Nephron progenitor cell (in vitro differentiated cells): ENCODE measurements around the gene MARS1.
A peak's percentile ranks its signal among the peaks of the same experiment; 100 is the strongest.

Experiments
- DNase-seq: peaks from one replicate; pipeline ENCODE4 v3.0.0; 2021
- H3K27ac Mint-ChIP-seq: 2 replicates; pipeline ENCODE4 v1.8.0; 2021; ENCODE audit warnings: mild to moderate bottlenecking, moderate library complexity, mixed read lengths
- H3K27me3 Mint-ChIP-seq: 2 replicates; pipeline ENCODE4 v1.8.0; 2021; ENCODE audit warnings: mild to moderate bottlenecking, low read depth, mixed read lengths; ENCODE audit not compliant: poor library complexity
- H3K36me3 Mint-ChIP-seq: 2 replicates; pipeline ENCODE4 v1.8.0; 2021; ENCODE audit warnings: low read depth, mixed read lengths
- H3K4me1 Mint-ChIP-seq: 2 replicates; pipeline ENCODE4 v1.8.0; 2021; ENCODE audit warnings: mixed read lengths
- H3K4me3 Mint-ChIP-seq: 2 replicates; pipeline ENCODE4 v1.8.0; 2021; ENCODE audit warnings: mild to moderate bottlenecking, moderate library complexity, mixed read lengths
- H3K9me3 Mint-ChIP-seq: 2 replicates; pipeline ENCODE4 v1.8.0; 2021; ENCODE audit warnings: mild to moderate bottlenecking, moderate library complexity, mixed read lengths
- TF ChIP-seq, protein P1 (sequence below): fragments of 200-600 bp; sonication (generic); IDR thresholded peaks from 2 replicates; pipeline ENCODE4 v1.5.0; 2021; ENCODE audit warnings: antibody characterized with exemption

Gene MARS1

DNA sequence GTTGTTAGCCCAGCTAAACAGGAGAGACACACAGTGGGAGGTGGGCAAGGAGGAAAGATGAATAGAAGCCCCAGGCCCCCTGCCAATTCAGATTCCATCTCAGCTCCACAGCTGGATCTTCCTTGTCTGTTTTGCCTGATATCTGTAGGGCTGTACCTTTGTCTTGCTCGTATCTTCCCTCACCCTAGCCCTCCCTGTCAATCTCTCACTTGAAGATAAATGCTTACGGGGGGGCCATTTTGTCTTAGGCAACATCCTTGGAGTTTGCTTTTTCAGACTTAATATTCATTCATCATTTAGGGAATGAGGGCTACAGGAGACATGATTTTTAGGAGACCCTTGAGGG, 64.4 kb downstream of the MARS1 start:
- Mint-ChIP-seq H3K27ac (no peak overlapping the region), H3K27me3 (peaks cover 55% of the 10 kb centered on the region), H3K9me3 (no peaks in the 10 kb centered on the region), H3K4me3 (peak overlapping the region; percentile 60), H3K36me3 (no peaks in the 10 kb centered on the region), H3K4me1 (peaks cover 45% of the 10 kb centered on the region)
- TF ChIP-seq, protein P1, sequence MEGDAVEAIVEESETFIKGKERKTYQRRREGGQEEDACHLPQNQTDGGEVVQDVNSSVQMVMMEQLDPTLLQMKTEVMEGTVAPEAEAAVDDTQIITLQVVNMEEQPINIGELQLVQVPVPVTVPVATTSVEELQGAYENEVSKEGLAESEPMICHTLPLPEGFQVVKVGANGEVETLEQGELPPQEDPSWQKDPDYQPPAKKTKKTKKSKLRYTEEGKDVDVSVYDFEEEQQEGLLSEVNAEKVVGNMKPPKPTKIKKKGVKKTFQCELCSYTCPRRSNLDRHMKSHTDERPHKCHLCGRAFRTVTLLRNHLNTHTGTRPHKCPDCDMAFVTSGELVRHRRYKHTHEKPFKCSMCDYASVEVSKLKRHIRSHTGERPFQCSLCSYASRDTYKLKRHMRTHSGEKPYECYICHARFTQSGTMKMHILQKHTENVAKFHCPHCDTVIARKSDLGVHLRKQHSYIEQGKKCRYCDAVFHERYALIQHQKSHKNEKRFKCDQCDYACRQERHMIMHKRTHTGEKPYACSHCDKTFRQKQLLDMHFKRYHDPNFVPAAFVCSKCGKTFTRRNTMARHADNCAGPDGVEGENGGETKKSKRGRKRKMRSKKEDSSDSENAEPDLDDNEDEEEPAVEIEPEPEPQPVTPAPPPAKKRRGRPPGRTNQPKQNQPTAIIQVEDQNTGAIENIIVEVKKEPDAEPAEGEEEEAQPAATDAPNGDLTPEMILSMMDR, result no peak
- DNase-seq, result no peak

DNA sequence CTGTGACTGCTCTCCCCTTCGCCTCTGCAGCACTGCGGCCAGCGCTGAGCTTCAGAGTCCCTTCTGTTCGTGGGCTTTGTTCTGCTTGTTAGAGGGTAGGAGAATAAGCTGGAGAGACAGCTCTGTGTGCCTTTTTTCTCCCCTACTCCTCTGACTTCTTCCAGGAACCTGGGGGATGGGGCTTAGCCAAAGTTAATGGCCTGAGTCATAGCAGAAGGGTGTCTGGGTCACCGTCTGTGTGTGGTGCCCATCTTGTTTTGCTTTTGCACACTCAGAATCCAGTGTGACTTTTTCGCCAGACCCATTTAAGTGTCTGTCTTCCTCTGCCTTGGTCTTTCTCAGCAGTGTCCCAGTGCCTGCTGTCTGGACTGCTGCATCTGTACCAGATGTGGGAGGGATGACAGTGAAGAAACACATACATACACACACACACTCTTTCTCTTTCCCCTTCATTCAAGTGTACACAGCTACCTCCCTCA, 65.0 kb downstream of the MARS1 start:
- no peaks in the 10 kb centered on the region for H3K9me3 Mint-ChIP-seq
- no peaks in the 10 kb centered on the region for H3K36me3 Mint-ChIP-seq
- H3K4me1 Mint-ChIP-seq, result peaks cover 43% of the 10 kb centered on the region
- no peak for DNase-seq
- peak overlapping the region; percentile 30 for H3K27ac Mint-ChIP-seq
- TF ChIP-seq, protein P1, result no peak
- H3K4me3 Mint-ChIP-seq, result peak overlapping the region; percentile 60
- H3K27me3 Mint-ChIP-seq, result peaks cover 49% of the 10 kb centered on the region

DNA sequence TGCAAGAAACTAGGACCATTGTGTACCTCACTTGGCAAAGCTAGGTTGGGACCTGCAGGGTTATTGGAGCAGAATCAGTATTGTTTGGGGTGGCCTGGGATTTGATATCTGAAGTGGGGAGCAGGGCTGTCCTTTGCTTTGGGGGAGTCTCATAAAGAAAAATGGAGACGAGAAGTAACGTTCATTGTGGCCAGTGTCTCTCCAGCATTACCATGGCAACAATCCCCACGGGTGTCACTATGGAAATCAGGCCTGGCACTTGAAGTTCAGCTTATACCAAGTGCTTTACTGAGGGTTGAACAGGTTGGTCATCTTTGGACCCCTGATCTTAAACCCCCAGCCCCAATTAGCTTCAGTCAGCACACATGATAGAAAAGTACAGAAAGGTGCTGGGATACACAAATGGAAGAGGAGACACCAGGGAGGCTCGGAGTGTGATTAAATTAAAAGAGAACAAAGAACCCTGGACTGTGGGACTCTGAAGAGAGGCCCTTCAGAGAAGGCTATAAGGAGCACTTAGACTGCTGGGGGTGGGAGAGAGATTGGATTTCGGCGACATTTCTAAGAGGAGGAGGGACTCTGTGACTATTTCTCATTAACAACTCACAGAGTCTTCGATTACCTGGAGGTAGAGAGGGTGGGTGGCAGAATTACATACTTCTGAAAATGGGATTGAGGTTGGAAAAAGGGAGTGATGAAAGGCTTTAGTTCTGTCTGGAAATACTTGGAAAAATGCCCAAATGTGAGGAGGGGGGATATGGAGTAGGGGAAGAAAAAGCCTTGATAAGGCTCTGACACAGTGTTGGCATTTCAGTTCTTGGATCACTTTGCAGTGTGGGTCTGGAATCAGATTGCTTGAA, 65.7 kb downstream of the MARS1 start:
- TF ChIP-seq, protein P1, result no peak
- Mint-ChIP-seq H3K27me3 (peaks cover 42% of the 10 kb centered on the region), H3K4me3 (peak overlapping the region; percentile 60), H3K27ac (peak overlapping the region; percentile 30), H3K4me1 (peaks cover 43% of the 10 kb centered on the region), H3K9me3 (no peaks in the 10 kb centered on the region), H3K36me3 (no peaks in the 10 kb centered on the region)
- peak; percentile 40 for DNase-seq

DNA sequence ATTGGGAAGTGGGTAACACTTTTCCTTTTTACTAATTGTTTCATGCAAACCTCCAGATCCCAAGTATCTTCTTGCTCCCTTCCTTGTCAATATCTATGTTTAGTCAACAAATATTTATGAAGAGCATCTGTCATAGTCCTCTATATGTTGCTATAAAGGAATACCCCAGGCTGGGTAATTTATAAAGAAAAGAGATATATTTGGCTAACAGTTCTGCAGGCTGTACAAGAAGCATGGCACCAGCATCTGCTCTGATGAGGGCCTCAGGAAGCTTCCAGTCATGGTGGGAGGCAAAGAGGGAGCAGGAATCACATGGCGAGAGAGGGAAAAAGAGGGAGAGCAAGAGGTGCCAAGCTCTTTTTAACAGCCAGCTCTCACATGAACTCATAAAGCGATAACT, 66.6 kb downstream of the MARS1 start:
- no peak for DNase-seq
- H3K4me3 Mint-ChIP-seq, result no peak overlapping the region
- TF ChIP-seq, protein P1, result no peak
- H3K27me3 Mint-ChIP-seq, result peaks cover 33% of the 10 kb centered on the region
- H3K36me3 Mint-ChIP-seq, result no peaks in the 10 kb centered on the region
- H3K27ac Mint-ChIP-seq, result no peak overlapping the region
- H3K9me3 Mint-ChIP-seq, result no peaks in the 10 kb centered on the region
- peaks cover 43% of the 10 kb centered on the region for H3K4me1 Mint-ChIP-seq

DNA sequence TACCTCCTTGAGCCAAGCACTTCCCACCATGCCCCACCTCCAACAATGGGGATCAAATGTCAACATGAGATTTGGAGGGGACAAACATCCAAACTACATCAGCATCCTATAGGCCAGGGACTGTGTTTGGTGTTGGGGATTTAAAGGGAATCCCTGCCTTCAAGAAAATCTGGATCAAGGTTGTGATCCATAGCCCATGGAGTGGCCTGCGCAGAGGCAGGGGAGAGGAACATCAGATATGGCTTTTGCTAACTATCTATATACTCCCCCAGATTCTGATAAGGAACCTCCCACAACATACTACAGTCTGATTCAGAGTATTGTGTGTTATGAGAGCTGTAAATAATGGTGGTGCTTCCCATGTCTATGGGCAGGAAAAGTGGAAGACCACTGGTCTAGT, 67.0 kb downstream of the MARS1 start:
- Mint-ChIP-seq H3K4me1 (peaks cover 43% of the 10 kb centered on the region), H3K4me3 (no peak overlapping the region), H3K27ac (no peak overlapping the region), H3K36me3 (no peaks in the 10 kb centered on the region), H3K27me3 (peaks cover 31% of the 10 kb centered on the region), H3K9me3 (no peaks in the 10 kb centered on the region)
- DNase-seq, result no peak
- TF ChIP-seq, protein P1, result no peak

DNA sequence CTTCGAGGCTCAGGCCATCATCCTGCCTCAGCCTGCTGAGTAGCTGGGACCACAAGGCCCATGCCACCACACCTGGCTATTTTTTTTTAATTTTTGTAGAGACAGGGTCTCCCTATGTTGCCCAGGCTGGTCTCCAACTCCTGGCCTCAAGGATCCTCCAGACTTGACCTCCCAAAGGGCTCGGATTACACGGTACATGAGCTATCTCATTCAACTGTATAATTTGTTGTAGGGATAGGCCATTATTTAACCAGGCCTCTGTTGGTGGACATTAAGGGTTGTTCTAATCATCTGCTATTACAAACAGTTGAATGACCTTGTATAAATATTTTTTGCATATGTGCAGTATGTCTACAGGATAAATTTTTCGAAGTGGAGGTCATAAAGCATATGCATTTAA, 71.0 kb downstream of the MARS1 start:
- H3K9me3 Mint-ChIP-seq, result no peaks in the 10 kb centered on the region

More for the DNA sequence above, 71.0 kb downstream of the MARS1 start:
- peaks cover 8% of the 10 kb centered on the region for H3K4me1 Mint-ChIP-seq
- TF ChIP-seq, protein P1, result no peak
- no peaks in the 10 kb centered on the region for H3K36me3 Mint-ChIP-seq
- DNase-seq, result no peak
- no peak overlapping the region for H3K27ac Mint-ChIP-seq
- no peak overlapping the region for H3K4me3 Mint-ChIP-seq
- peaks cover 14% of the 10 kb centered on the region for H3K27me3 Mint-ChIP-seq
